HG02678 (cell line): ENCODE measurements around the gene ATRIP.
"Not testable (repeated sequence)": the region's sequence is repeated elsewhere in the genome, so short reads cannot be mapped to it uniquely, and the experiment has no call there.

ENCODE experiments used
- ATAC-seq: cut with Tn5 transposase; IDR thresholded peaks from one replicate; pipeline ENCODE4 v1.9.1; 2021; ENCODE audit warnings: mild to moderate bottlenecking, moderate library complexity; ENCODE audit not compliant: unreplicated experiment

ATRIP gene

DNA sequence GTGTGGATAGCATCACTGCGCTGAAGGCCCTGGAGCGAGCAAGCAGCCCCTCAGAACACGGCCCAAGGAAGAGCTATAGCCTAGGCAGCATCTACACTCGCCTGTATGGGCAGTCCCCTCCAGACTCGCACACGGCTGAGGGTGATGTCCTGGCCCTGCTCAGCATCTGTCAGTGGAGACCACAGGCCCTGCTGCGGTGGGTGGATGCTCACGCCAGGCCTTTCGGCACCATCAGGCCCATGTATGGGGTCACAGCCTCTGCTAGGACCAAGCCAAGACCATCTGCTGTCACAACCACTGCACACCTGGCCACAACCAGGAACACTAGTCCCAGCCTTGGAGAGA, 20.5 kb downstream of the ATRIP start:
- no peak for ATAC-seq

- ATAC-seq: no peak
These were observed 21.1 kb downstream of the ATRIP start for GRCh38 chr3:48467473-48468267.

- ATAC-seq: no peak
These were observed 21.8 kb downstream of the ATRIP start for GRCh38 chr3:48468329-48468731.

DNA sequence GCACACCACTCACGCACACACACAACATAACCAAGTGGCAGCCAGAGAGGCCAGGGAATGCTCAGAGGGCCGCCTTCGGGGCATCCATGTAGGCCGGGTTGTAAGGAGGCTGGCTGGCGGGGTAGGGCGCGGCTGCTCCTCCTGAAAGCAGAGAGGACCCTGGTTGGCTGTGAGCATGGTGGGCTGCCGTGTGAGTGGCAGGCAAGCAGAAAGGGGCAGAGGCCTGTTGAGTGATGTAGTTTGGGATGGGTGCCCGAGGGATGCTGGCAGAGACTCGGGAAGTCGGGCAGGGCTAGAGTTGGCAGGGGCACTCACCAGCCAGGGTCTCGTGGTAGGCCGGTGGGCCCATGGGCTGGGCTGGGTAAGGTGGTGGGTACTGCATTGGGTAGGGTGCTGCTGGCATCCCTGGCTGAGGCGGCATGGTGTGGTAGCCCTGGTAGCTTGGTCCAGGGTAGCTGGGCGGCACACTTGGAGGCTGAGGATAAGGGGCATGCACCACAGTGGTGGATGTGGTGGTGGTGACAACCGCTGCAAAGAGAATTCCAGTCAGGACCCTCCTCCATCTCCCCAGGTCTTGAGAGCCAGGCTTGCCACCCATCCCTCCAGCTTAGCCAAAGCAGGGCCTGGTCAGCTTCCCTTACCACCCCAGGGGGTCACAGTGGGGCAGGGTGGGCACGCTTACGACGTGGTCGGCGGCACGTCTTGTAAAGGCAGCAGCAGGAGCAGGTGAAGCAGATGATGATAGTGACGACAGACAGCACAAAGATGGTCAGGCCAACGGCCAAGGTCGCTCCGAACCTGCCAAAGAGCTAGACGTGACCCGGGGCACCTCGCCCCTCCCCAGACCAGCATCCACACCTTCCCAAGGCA, 22.7 kb downstream of the ATRIP start:
- no peak for ATAC-seq

DNA sequence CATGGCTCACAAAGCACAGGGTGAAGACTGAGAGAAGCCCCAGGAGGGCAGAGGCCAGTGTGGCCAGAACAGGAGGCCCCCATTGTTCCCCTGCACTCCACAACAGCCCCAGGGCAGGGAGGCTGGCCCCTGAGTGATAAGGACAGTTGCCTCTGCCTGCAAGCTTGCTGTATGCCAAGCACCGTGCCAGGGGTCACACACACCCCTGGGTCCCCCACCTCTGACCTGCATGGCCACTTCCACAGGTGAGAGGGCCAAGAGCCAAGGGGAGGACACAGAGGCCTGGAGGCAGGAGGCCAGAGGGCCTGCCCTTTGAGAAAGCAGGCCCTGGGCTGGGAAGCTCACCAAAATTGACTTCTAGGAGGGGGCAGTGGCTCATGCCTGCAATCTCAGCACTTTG, 23.7 kb downstream of the ATRIP start:
- no peak for ATAC-seq

- ATAC-seq: no peak
These were observed 26.1 kb downstream of the ATRIP start for GRCh38 chr3:48472673-48472922.

DNA sequence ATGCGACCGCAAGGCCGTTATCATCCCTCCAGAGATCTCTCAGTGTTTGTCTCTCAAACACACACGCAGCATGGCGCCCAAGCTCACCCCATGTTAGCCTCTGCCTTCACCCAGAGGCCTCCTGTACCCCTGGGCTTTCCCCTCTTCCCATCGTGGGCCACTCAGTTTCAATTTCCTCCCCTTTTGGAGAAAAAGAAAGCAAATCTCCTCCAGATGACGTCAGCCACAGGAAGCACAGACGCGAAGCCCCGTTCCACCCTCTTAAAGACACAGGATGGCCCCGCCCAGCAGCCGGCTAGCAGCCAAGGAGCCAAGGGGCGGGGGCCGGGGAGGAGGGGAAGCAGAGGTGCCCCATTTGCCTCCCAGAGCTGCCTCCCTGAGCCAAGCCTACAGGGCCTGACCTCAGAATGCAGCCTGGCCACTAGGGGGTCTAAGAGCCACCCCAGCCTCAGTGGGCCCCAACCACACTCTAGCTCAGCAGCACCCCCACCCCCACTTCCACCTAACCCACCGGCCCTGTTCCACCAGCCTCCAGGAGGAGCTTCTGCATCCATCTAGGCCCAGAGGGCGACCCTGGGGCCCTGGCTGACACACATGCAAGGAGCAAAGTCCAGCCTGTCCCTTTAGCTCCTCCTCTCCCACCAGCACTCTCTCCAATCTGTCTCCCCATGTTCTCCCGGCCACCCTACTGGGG, 26.5 kb downstream of the ATRIP start:
- ATAC-seq: peak; percentile 77

DNA sequence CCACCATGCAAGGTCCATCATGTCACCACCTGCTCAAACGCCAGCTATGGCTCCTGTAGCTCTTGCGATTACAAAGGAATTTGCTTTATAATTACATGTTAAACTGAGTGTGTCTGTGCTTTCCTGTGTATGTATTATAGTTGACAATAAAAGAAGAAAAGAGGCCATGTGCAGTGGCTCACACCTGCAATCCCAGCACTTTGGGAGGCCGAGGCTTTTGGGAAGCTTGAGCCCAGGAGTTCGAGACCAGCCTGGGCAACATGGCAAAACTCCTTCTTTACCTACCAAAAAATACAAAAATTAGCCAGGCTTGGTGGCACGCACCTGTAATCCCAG, 27.0 kb downstream of the ATRIP start:
- no peak for ATAC-seq

GRCh38 chr3:48474031-48474430, 27.5 kb downstream of the ATRIP start:
- not testable (repeated sequence) for ATAC-seq

DNA sequence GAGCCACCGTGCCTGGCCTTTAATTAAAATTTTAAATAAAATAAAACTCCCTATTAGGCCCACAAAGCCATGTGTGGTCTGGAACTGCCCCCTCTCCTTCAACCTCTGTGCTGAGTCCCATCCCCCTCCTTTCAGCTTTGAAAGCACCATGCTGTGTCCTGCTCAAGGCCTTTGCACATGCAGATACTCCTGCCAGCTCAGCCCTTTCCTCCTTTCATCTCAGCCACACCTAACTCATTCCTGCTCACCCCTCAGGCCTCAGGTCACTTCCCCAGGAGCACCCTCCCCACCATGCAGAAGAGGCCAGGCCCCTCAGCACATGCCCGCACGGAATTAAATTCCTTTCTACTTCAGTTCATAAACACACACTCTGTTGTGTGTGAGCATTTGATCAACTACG, 28.1 kb downstream of the ATRIP start:
- ATAC-seq: no peak

DNA sequence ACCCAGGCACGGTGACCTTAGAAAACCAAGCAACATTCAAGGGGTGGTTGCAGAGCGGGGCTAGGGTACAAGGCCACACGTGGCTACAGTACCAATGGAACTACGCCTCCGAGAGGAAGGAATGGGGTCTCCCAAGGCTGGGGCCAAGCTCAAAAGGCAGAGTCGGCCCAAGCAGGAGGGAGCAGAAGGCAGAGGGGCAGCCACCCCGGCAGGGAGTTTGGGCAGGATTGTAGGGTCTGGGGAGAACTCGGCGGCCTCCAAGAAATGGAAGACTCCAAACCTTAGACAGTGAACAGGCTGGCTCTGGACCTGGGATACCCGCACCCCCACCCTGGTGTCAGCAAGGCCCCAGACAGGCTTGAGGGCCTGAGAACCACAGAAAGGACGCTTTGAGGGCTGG, 28.7 kb downstream of the ATRIP start:
- no peak for ATAC-seq

DNA sequence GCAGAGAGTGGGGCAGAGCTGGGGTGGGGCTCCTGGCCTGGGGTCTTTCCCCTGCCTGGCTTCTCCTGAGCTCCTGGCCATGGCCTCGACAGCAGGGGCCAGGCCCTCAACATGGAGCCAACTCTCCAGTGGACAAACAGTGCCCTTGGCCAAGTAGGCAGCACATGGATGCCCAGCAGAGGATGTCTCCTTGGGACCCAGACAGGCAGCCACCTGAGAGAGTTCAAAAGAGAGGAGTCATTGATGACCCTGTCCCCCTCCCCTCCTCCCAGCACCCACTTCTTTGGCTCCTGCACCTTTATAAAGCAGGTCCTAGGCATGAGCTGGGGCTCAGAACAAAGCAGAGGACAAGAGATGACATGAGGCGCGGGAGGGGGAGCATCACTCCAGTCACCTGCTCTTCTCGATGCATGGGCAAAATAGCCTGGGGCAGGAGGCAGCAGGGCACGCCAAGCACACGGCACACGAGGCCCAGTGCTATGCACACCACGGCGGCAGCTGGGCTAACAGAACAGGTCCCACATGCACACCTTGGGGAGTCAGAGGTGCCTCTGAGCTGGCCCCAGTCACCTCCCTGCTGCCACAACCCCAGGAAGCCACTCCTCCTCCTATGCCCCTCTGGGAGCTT, 30.0 kb downstream of the ATRIP start:
- no peak for ATAC-seq

GRCh38 chr3:48477959-48478520, 31.5 kb downstream of the ATRIP start:
- ATAC-seq: no peak

DNA sequence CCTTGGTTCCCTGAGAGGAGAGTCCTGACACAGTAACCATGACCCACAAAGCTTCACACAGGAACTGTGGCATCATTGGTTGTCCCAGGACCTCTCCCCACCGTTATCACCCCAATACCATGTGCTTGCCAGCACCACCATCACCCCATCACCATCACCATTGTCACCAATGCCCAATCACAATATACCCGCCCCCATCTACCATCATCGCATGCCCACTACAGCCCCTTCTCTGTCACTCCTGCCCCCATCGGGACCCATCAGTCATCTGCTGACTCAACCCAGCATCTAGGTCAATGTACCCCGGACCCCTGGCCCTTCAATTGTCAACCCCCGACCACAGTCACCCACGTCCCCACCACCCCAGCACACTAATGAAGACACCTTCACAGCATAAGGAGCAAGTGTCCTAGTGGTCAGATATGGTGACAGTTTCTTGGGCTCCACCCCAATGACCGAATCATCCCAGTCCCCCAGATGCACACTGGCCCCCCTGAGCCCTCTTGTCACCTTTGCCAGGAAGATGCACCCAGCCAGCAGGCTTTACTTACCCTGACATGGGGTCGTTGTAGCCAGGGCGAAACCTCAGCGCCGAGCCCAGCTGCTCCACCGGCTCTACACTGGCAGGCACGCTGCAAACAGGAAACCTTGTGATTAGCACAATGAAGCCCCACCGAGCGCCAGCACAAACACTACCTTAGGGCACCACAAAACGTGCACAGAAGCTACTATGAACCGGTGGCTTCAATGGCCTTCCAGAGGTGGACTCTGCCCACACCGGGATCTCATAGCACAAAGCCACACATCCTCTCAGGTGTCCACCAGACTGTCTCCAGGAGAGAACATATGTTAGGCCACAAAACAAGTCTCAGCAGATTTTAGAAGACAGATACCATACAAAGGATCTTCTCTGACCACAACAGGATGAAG, 32.4 kb downstream of the ATRIP start:
- ATAC-seq: peak; percentile 43

GRCh38 chr3:48480891-48481290, 34.4 kb downstream of the ATRIP start:
- ATAC-seq: not testable (repeated sequence)

DNA sequence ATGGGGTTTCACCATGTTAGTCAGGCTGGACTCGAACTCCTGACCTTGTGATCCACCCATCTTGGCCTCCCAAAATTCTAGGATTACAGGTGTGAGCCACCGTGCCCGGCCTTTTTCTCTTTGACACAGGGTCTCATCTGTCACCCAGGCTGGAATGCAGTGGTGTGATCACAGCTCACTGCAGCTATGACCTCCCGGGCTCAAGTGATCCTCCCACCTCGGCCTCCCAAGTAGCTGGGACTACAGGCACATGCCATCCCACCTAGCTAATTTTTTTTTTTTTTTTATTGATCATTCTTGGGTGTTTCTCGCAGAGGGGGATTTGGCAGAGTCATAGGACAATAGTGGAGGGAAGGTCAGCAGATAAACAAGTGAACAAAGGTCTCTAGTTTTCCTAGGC, 36.3 kb downstream of the ATRIP start:
- not testable (repeated sequence) for ATAC-seq

DNA sequence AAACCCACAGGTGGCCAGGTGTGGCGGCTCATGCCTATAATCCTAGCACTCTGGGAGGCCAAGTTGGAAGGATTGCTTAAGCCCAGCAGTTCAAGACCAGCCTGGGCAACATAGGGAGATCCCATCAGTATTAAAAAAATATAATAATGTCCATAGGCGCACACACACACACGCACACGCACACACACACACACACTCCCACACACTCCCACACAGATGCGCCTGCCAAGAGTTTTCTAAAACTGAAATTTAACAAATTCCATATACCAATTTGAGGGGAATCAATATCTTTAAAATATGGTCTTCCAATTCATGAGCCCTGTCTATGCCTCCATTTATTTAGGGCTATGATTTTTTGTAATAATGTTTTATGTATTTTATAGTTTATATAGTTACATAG, 40.4 kb downstream of the ATRIP start:
- ATAC-seq: no peak

DNA sequence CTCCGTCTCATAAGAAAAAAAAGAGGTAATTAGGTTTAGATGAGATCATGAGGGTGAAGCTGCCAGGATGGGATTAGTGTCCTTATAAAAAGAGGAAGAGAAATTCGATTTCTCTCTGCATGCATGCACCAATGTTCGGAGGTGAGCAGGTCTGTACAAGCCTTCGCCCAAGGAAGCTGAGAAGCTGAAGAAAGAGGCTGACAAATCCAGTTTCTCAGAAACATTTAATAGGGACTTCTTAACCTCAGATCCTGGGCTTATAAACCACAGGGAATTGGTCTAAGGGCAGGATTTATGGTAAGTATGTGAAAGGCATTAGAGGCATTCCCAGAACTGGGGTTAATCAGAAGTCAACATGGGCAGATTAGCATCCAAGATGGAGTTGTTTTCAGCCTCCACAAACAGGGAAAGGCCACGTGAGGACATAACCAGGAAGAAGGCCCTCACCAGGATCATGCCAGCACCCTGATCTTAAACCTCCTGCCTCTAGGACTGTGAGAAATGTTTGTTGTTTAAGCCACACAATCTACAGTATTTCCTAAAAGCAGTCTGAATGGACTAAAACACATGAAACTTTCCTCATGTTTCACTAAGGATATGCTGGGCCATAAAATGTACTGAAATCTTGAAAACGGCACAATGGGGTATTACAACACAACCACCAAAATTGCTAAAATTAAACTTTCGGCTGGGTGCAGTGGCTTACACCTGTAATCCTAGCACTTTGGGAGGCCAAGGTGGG, 46.1 kb downstream of the ATRIP start:
- ATAC-seq: no peak

DNA sequence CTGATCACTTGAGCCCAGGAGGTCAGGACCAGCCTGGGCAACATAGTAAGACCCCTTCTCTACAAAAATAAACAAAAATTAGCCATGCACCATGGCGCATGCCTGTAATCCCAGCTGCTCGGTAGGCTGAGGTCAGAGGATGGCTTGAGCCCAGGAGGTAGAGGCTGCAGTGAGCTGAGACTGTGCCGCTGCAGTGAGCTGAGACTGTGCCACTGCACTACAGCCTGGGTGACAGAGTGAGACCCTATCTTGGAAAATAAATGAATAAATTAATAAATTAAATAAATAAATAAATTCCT, 46.6 kb downstream of the ATRIP start:
- ATAC-seq: no peak

DNA sequence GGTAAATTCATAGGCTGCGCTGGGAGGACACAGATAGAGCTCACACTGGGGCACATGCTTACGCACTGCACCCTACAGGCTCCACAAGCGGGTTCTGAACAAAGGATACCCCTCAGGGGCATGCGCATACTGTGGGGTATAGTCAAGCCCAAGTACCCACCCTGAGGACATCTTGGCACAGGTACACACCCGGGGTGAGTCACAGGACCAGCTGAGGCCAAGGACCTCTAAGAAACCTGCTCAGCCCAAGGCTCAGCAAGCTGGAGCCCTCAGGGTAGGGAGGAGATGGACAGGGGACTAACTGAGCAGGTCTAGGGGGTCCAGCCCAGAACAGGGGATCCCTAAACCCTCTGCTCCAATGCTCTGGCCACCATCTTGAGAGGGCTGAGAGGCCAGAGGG, 54.1 kb downstream of the ATRIP start:
- ATAC-seq: no peak
